ENCODE results near the gene IFT122.

IFT122 gene

DNA sequence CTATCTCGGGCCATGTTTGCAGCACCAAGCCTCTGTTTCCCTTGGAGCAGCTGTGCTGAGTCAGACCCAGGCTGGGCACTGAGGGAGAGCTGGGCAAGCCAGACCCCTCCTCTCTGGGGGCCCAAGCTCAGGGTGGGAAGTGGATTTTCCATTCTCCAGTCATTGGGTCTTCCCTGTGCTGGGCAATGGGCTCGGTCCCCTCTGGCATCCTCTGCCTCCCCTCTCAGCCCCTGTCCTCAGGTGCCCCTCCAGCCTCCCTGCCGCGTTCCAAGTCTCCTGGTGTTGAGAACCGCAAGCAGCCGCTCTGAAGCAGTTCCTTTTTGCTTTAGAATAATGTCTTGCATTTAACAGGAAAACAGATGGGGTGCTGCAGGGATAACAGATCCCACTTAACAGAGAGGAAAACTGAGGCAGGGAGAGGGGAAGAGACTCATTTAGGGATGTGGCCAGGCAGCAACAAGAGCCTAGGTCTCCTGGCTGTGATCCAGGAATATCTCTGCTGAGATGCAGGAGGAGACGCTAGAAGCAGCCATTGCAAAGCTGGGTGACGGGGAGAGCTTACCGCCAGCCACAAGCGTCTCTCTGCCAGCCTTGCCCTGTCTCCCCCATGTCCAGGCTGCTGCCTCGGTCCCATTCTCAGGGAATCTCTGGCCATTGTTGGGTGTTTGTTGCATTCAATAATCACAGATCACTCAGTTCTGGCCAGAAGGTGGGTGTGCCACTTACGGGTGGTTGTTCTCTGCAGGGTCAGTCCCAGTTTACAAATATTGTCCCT lies 89.6 kb downstream of the IFT122 start:
- Histone ChIP-seq H3K27me3 (ENCODE audit: control insufficient read depth in 1 of 2, insufficient read depth in 2 of 2, low read length in 2 of 2) (no peaks in the 10 kb centered on the region), H3K27ac (ENCODE audit: low read length) (no peak overlapping the region), H3K36me3 (ENCODE audit: control insufficient read depth in 2 of 2, insufficient read depth in 2 of 2, low read length in 2 of 2) (no peaks in the 10 kb centered on the region)

DNA sequence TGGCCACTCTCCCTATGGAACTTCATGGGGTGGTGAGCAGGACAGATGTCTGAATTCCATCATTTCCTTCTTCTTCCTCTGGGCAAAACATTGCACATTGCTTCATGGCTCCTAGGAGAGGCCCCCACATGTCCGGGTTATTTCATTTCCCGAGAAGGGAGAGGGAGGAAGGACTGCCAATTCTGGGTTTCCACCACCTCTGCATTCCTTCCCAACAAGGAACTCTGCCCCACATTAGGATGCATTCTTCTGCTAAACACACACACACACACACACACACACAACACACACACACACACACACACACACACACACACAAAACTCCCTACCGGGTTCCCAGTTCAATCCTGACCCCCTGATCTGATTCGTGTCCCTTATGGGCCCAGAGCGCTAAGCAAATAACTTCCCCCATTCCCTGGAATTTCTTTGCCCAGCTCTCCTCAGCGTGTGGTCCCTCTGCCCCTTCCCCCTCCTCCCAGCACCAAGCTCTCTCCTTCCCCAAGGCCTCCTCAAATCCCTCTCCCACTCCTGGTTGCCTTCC lies 90.3 kb downstream of the IFT122 start:
- no peaks in the 10 kb centered on the region for H3K27me3 ChIP-seq (ENCODE audit: control insufficient read depth in 1 of 2, insufficient read depth in 2 of 2, low read length in 2 of 2)
- no peak overlapping the region for H3K9ac ChIP-seq (ENCODE audit: low read length in 2 of 2)
- H3K27ac ChIP-seq (ENCODE audit: low read length) = no peak overlapping the region
- H3K9me3 ChIP-seq (ENCODE audit: control insufficient read depth in 2 of 2, low read length in 2 of 2) = no peaks in the 10 kb centered on the region
- H3K4me3 ChIP-seq (ENCODE audit: low read length in 2 of 2) = no peak overlapping the region
- H3K4me1 ChIP-seq (ENCODE audit: control insufficient read depth, insufficient read depth, low read length) = no peaks in the 10 kb centered on the region
- H3K36me3 ChIP-seq (ENCODE audit: control insufficient read depth in 2 of 2, insufficient read depth in 2 of 2, low read length in 2 of 2) = no peaks in the 10 kb centered on the region

More for the DNA sequence above, 89.6 kb downstream of the IFT122 start:
- Histone ChIP-seq H3K9ac (ENCODE audit: low read length in 2 of 2) (no peak overlapping the region), H3K9me3 (ENCODE audit: control insufficient read depth in 2 of 2, low read length in 2 of 2) (no peaks in the 10 kb centered on the region), H3K4me1 (ENCODE audit: control insufficient read depth, insufficient read depth, low read length) (no peaks in the 10 kb centered on the region), H3K4me3 (ENCODE audit: low read length in 2 of 2) (no peak overlapping the region)

GRCh38 chr3:129530821-129531220 lies 90.8 kb downstream of the IFT122 start:
- H3K27ac ChIP-seq (ENCODE audit: low read length) = no peak overlapping the region
- H3K36me3 ChIP-seq (ENCODE audit: control insufficient read depth in 2 of 2, insufficient read depth in 2 of 2, low read length in 2 of 2) = no peaks in the 10 kb centered on the region
- no peak overlapping the region for H3K4me3 ChIP-seq (ENCODE audit: low read length in 2 of 2)
- no peaks in the 10 kb centered on the region for H3K9me3 ChIP-seq (ENCODE audit: control insufficient read depth in 2 of 2, low read length in 2 of 2)
- no peaks in the 10 kb centered on the region for H3K27me3 ChIP-seq (ENCODE audit: control insufficient read depth in 1 of 2, insufficient read depth in 2 of 2, low read length in 2 of 2)
- H3K9ac ChIP-seq (ENCODE audit: low read length in 2 of 2) = no peak overlapping the region
- no peaks in the 10 kb centered on the region for H3K4me1 ChIP-seq (ENCODE audit: control insufficient read depth, insufficient read depth, low read length)

DNA sequence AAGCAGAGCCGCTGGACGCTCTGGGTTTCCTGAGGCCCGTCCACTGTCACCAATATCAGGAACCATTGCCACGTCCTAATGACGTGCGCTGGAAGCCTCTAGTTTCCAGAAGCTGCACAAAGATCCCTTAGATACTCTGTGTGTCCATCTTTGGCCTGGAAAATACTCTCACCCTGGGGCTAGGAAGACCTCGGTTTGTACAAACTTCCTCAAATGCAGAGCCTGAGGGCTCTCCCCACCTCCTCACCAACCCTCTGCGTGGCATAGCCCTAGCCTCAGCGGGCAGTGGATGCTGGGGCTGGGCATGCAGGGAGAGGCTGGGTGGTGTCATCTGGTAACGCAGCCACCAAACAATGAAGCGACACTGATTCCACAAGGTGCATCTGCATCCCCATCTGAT lies 91.7 kb downstream of the IFT122 start:
- Histone ChIP-seq H3K27ac (ENCODE audit: low read length) (no peak overlapping the region), H3K27me3 (ENCODE audit: control insufficient read depth in 1 of 2, insufficient read depth in 2 of 2, low read length in 2 of 2) (no peaks in the 10 kb centered on the region), H3K9me3 (ENCODE audit: control insufficient read depth in 2 of 2, low read length in 2 of 2) (no peaks in the 10 kb centered on the region), H3K4me1 (ENCODE audit: control insufficient read depth, insufficient read depth, low read length) (no peaks in the 10 kb centered on the region), H3K4me3 (ENCODE audit: low read length in 2 of 2) (no peak overlapping the region), H3K36me3 (ENCODE audit: control insufficient read depth in 2 of 2, insufficient read depth in 2 of 2, low read length in 2 of 2) (no peaks in the 10 kb centered on the region), H3K9ac (ENCODE audit: low read length in 2 of 2) (no peak overlapping the region)

- H3K9me3 ChIP-seq (ENCODE audit: control insufficient read depth in 2 of 2, low read length in 2 of 2) = no peaks in the 10 kb centered on the region
- no peak overlapping the region for H3K27ac ChIP-seq (ENCODE audit: low read length)
- H3K9ac ChIP-seq (ENCODE audit: low read length in 2 of 2) = no peak overlapping the region
- no peak overlapping the region for H3K4me3 ChIP-seq (ENCODE audit: low read length in 2 of 2)
- H3K27me3 ChIP-seq (ENCODE audit: control insufficient read depth in 1 of 2, insufficient read depth in 2 of 2, low read length in 2 of 2) = no peaks in the 10 kb centered on the region
- H3K4me1 ChIP-seq (ENCODE audit: control insufficient read depth, insufficient read depth, low read length) = no peaks in the 10 kb centered on the region
- no peaks in the 10 kb centered on the region for H3K36me3 ChIP-seq (ENCODE audit: control insufficient read depth in 2 of 2, insufficient read depth in 2 of 2, low read length in 2 of 2)
Observed at GRCh38 chr3:129532261-129532660, 92.2 kb downstream of the IFT122 start.

- Histone ChIP-seq H3K9ac (ENCODE audit: low read length in 2 of 2) (no peak overlapping the region), H3K27me3 (ENCODE audit: control insufficient read depth in 1 of 2, insufficient read depth in 2 of 2, low read length in 2 of 2) (no peaks in the 10 kb centered on the region), H3K36me3 (ENCODE audit: control insufficient read depth in 2 of 2, insufficient read depth in 2 of 2, low read length in 2 of 2) (no peaks in the 10 kb centered on the region), H3K9me3 (ENCODE audit: control insufficient read depth in 2 of 2, low read length in 2 of 2) (no peaks in the 10 kb centered on the region), H3K4me1 (ENCODE audit: control insufficient read depth, insufficient read depth, low read length) (no peaks in the 10 kb centered on the region), H3K27ac (ENCODE audit: low read length) (no peak overlapping the region), H3K4me3 (ENCODE audit: low read length in 2 of 2) (no peak overlapping the region)
Observed at GRCh38 chr3:129533406-129533805, 93.4 kb downstream of the IFT122 start.

DNA sequence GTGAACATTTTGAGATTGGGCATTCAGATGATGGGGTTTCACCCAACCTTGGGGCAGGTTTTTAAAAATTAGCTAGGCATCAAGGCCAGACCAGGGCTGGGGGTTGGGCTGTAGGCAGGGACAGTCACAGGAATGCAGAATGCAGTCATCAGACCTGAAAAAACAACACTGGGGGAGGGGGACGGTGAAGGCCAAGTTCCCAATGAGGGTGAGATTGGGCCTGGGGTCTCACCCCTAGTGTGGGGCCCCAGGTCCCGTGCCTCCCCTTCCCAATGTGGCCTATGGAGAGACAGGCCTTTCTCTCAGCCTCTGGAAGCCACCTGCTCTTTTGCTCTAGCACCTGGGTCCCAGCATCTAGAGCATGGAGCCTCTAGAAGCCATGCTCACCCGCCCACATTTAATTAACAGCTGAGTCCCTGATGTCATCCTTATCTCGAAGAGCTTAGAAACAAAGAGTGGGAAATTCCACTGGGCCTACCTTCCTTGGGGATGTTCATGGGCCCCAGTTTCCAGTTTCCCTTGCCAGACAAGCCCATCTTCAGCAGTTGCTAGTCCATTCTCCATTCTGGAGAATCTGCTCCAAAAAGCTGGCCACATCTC lies 94.5 kb downstream of the IFT122 start:
- no peaks in the 10 kb centered on the region for H3K36me3 ChIP-seq (ENCODE audit: control insufficient read depth in 2 of 2, insufficient read depth in 2 of 2, low read length in 2 of 2)
- H3K9ac ChIP-seq (ENCODE audit: low read length in 2 of 2) = no peak overlapping the region
- H3K9me3 ChIP-seq (ENCODE audit: control insufficient read depth in 2 of 2, low read length in 2 of 2) = no peaks in the 10 kb centered on the region
- H3K4me1 ChIP-seq (ENCODE audit: control insufficient read depth, insufficient read depth, low read length) = no peaks in the 10 kb centered on the region
- no peak overlapping the region for H3K27ac ChIP-seq (ENCODE audit: low read length)
- no peak overlapping the region for H3K4me3 ChIP-seq (ENCODE audit: low read length in 2 of 2)
- H3K27me3 ChIP-seq (ENCODE audit: control insufficient read depth in 1 of 2, insufficient read depth in 2 of 2, low read length in 2 of 2) = no peaks in the 10 kb centered on the region

DNA sequence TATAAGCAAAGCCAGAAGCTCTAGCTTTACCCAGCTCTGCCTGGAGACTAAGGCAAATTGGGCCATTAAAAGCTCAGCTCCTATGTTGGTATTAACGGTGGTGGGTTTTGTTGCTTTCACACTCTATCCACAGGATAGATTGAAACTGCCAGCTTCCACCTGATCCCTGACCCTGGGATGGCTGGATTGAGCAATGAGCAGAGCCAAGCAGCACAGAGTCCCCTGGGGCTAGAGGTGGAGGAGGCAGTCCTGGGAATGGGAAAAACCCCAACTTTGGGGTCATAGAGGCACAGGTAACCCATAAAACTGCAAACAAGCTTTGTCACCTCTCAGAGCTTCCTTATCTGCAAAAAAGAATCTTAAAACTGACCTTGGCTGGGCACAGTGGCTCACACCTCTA lies 95.1 kb downstream of the IFT122 start:
- Histone ChIP-seq H3K9ac (ENCODE audit: low read length in 2 of 2) (no peak overlapping the region), H3K27me3 (ENCODE audit: control insufficient read depth in 1 of 2, insufficient read depth in 2 of 2, low read length in 2 of 2) (no peaks in the 10 kb centered on the region), H3K27ac (ENCODE audit: low read length) (no peak overlapping the region), H3K36me3 (ENCODE audit: control insufficient read depth in 2 of 2, insufficient read depth in 2 of 2, low read length in 2 of 2) (no peaks in the 10 kb centered on the region), H3K9me3 (ENCODE audit: control insufficient read depth in 2 of 2, low read length in 2 of 2) (no peaks in the 10 kb centered on the region), H3K4me1 (ENCODE audit: control insufficient read depth, insufficient read depth, low read length) (no peaks in the 10 kb centered on the region), H3K4me3 (ENCODE audit: low read length in 2 of 2) (no peak overlapping the region)

GRCh38 chr3:129536374-129536667 lies 96.3 kb downstream of the IFT122 start:
- no peaks in the 10 kb centered on the region for H3K36me3 ChIP-seq (ENCODE audit: control insufficient read depth in 2 of 2, insufficient read depth in 2 of 2, low read length in 2 of 2)

DNA sequence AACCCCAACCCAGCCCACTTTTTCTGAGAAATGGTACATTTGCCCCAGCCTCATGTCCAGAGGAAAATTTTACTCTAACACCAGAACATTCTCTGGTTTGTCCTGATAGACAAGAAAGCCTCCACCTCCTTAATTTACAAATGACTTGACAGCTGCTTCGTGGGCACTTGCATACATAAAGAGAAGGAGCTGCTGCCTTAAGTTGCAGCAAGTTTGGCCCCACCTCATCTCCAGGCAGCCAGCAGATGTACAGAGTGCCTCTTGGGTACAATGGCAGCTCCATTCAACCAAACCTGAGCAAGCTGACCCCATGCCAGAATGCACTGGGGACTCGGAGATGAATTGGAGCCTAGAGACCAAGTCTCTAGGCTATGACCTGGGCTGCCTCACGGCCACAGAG lies 96.8 kb downstream of the IFT122 start:
- Histone ChIP-seq H3K9me3 (ENCODE audit: control insufficient read depth in 2 of 2, low read length in 2 of 2) (no peaks in the 10 kb centered on the region), H3K36me3 (ENCODE audit: control insufficient read depth in 2 of 2, insufficient read depth in 2 of 2, low read length in 2 of 2) (no peaks in the 10 kb centered on the region), H3K27me3 (ENCODE audit: control insufficient read depth in 1 of 2, insufficient read depth in 2 of 2, low read length in 2 of 2) (no peaks in the 10 kb centered on the region), H3K4me3 (ENCODE audit: low read length in 2 of 2) (no peak overlapping the region), H3K27ac (ENCODE audit: low read length) (no peak overlapping the region), H3K4me1 (ENCODE audit: control insufficient read depth, insufficient read depth, low read length) (no peaks in the 10 kb centered on the region), H3K9ac (ENCODE audit: low read length in 2 of 2) (no peak overlapping the region)

More at GRCh38 chr3:129536374-129536667, 96.3 kb downstream of the IFT122 start:
- Histone ChIP-seq H3K27ac (ENCODE audit: low read length) (no peak overlapping the region), H3K4me1 (ENCODE audit: control insufficient read depth, insufficient read depth, low read length) (no peaks in the 10 kb centered on the region), H3K4me3 (ENCODE audit: low read length in 2 of 2) (no peak overlapping the region), H3K9ac (ENCODE audit: low read length in 2 of 2) (no peak overlapping the region), H3K27me3 (ENCODE audit: control insufficient read depth in 1 of 2, insufficient read depth in 2 of 2, low read length in 2 of 2) (no peaks in the 10 kb centered on the region), H3K9me3 (ENCODE audit: control insufficient read depth in 2 of 2, low read length in 2 of 2) (no peaks in the 10 kb centered on the region)

GRCh38 chr3:129539206-129539605 lies 99.2 kb downstream of the IFT122 start:
- Histone ChIP-seq H3K27me3 (ENCODE audit: control insufficient read depth in 1 of 2, insufficient read depth in 2 of 2, low read length in 2 of 2) (no peaks in the 10 kb centered on the region), H3K9me3 (ENCODE audit: control insufficient read depth in 2 of 2, low read length in 2 of 2) (no peaks in the 10 kb centered on the region), H3K4me3 (ENCODE audit: low read length in 2 of 2) (no peak overlapping the region), H3K4me1 (ENCODE audit: control insufficient read depth, insufficient read depth, low read length) (no peaks in the 10 kb centered on the region), H3K9ac (ENCODE audit: low read length in 2 of 2) (no peak overlapping the region), H3K27ac (ENCODE audit: low read length) (no peak overlapping the region), H3K36me3 (ENCODE audit: control insufficient read depth in 2 of 2, insufficient read depth in 2 of 2, low read length in 2 of 2) (no peaks in the 10 kb centered on the region)

Data from stomach smooth muscle (tissue), 2 donors.